Measurements from ENCODE around the gene LARP1. TPM values are rescaled to one million over a fixed set of nuclear protein-coding genes. Genes with fewer than 3 reads are reported as not detected.

Gene LARP1
- total RNA-seq, 1 experiment from 2014 or later, result 105 TPM

- Histone ChIP-seq H2AFZ (ENCODE audit: low read length) (peak overlapping the region; percentile 45; the same call in 1 of the 2 replicates), H3K9me2 (replicated peaks; ENCODE audit: insufficient read depth, low read length) (no peaks in the 10 kb centered on the region), H3K4me1 (ENCODE audit: low read length) (peaks cover 42% of the 10 kb centered on the region), H3K9ac (ENCODE audit: low read length) (peak overlapping the region; percentile 79), H3K79me2 (ENCODE audit: low read length) (peaks cover 43% of the 10 kb centered on the region), H4K20me1 (ENCODE audit: insufficient read depth, low read depth, low read length) (peaks cover 9% of the 10 kb centered on the region; the same call in 1 of the 2 replicates), H3K36me3 (ENCODE audit: insufficient read depth, low read length) (peaks cover 8% of the 10 kb centered on the region; the same call in 1 of the 2 replicates), H3K4me2 (ENCODE audit: low read depth, low read length, poor library complexity, severe bottlenecking) (peak overlapping the region; percentile 95), H3K27ac (ENCODE audit: low read length) (peak overlapping the region; percentile 92), H3K27me3 (ENCODE audit: low read length) (no peaks in the 10 kb centered on the region), H3K4me3 (ENCODE audit: low read length) (peak overlapping the region; percentile 94), H3K9me3 (ENCODE audit: low read length) (no peaks in the 10 kb centered on the region)
- DNase-seq, result peak; percentile 97
These were observed 102.5 kb downstream of the LARP1 start for GRCh38 chr5:154857530-154858296.

GRCh38 chr5:154858297-154858971 lies 103.3 kb downstream of the LARP1 start, which contains the start of gene CNOT8:
CNOT8 (plus strand) TSS chr5:154858627; CDS start chr5:154863279, 4,652 bp downstream.
- H3K4me1 ChIP-seq (ENCODE audit: low read length), result peaks cover 43% of the 10 kb centered on the region
- peak within 1 kb of the TSS; percentile 45; the same call in 1 of the 2 replicates for H2AFZ ChIP-seq (ENCODE audit: low read length)
- peak within 1 kb of the TSS; percentile 92 for H3K27ac ChIP-seq (ENCODE audit: low read length)
- no peaks in the 10 kb centered on the region for H3K27me3 ChIP-seq (ENCODE audit: low read length)
- DNase-seq, result peak; percentile 99
- peak within 1 kb of the TSS; percentile 95 for H3K4me2 ChIP-seq (ENCODE audit: low read depth, low read length, poor library complexity, severe bottlenecking)
- peaks cover 14% of the 10 kb centered on the region; the same call in 1 of the 2 replicates for H4K20me1 ChIP-seq (ENCODE audit: insufficient read depth, low read depth, low read length)
- no peaks in the 10 kb centered on the region for H3K9me2 ChIP-seq (replicated peaks; ENCODE audit: insufficient read depth, low read length)
- peaks cover 15% of the 10 kb centered on the region for H3K36me3 ChIP-seq (ENCODE audit: insufficient read depth, low read length)
- peak within 1 kb of the TSS; percentile 79 for H3K9ac ChIP-seq (ENCODE audit: low read length)
- peaks cover 50% of the 10 kb centered on the region for H3K79me2 ChIP-seq (ENCODE audit: low read length)
- H3K9me3 ChIP-seq (ENCODE audit: low read length), result no peaks in the 10 kb centered on the region
- peak within 1 kb of the TSS; percentile 94 for H3K4me3 ChIP-seq (ENCODE audit: low read length)

GRCh38 chr5:154858972-154859871 lies 104.0 kb downstream of the LARP1 start:
- H3K27ac ChIP-seq (ENCODE audit: low read length), result peak overlapping the region; percentile 92
- peaks cover 57% of the 10 kb centered on the region for H3K79me2 ChIP-seq (ENCODE audit: low read length)
- peaks cover 22% of the 10 kb centered on the region for H3K36me3 ChIP-seq (ENCODE audit: insufficient read depth, low read length)
- peak; percentile 86 for DNase-seq
- peaks cover 15% of the 10 kb centered on the region; the same call in 1 of the 2 replicates for H4K20me1 ChIP-seq (ENCODE audit: insufficient read depth, low read depth, low read length)
- H3K27me3 ChIP-seq (ENCODE audit: low read length), result no peaks in the 10 kb centered on the region
- peak overlapping the region; percentile 79 for H3K9ac ChIP-seq (ENCODE audit: low read length)
- H2AFZ ChIP-seq (ENCODE audit: low read length), result no peak overlapping the region
- H3K4me2 ChIP-seq (ENCODE audit: low read depth, low read length, poor library complexity, severe bottlenecking), result peak overlapping the region; percentile 95
- H3K9me2 ChIP-seq (replicated peaks; ENCODE audit: insufficient read depth, low read length), result no peaks in the 10 kb centered on the region
- no peaks in the 10 kb centered on the region for H3K9me3 ChIP-seq (ENCODE audit: low read length)
- H3K4me3 ChIP-seq (ENCODE audit: low read length), result peak overlapping the region; percentile 94
- H3K4me1 ChIP-seq (ENCODE audit: low read length), result peaks cover 43% of the 10 kb centered on the region

GRCh38 chr5:154860123-154860522 lies 104.9 kb downstream of the LARP1 start:
- Histone ChIP-seq H3K4me3 (ENCODE audit: low read length) (peak overlapping the region; percentile 94), H3K4me2 (ENCODE audit: low read depth, low read length, poor library complexity, severe bottlenecking) (peak overlapping the region; percentile 95), H3K27ac (ENCODE audit: low read length) (peak overlapping the region; percentile 92), H3K4me1 (ENCODE audit: low read length) (peaks cover 43% of the 10 kb centered on the region), H3K9me3 (ENCODE audit: low read length) (no peaks in the 10 kb centered on the region), H3K9me2 (replicated peaks; ENCODE audit: insufficient read depth, low read length) (no peaks in the 10 kb centered on the region), H3K9ac (ENCODE audit: low read length) (peak overlapping the region; percentile 79), H3K36me3 (ENCODE audit: insufficient read depth, low read length) (peaks cover 25% of the 10 kb centered on the region), H3K27me3 (ENCODE audit: low read length) (no peaks in the 10 kb centered on the region), H2AFZ (ENCODE audit: low read length) (no peak overlapping the region), H4K20me1 (ENCODE audit: insufficient read depth, low read depth, low read length) (peaks cover 15% of the 10 kb centered on the region; the same call in 1 of the 2 replicates), H3K79me2 (ENCODE audit: low read length) (peaks cover 66% of the 10 kb centered on the region)
- peak; percentile 58 for DNase-seq

GRCh38 chr5:154860765-154861164 lies 105.6 kb downstream of the LARP1 start:
- Histone ChIP-seq H3K36me3 (ENCODE audit: insufficient read depth, low read length) (peaks cover 32% of the 10 kb centered on the region), H3K9ac (ENCODE audit: low read length) (peak overlapping the region; percentile 79), H3K4me3 (ENCODE audit: low read length) (peak overlapping the region; percentile 94), H3K79me2 (ENCODE audit: low read length) (peaks cover 73% of the 10 kb centered on the region), H3K27ac (ENCODE audit: low read length) (peak overlapping the region; percentile 92), H2AFZ (ENCODE audit: low read length) (no peak overlapping the region), H3K27me3 (ENCODE audit: low read length) (no peaks in the 10 kb centered on the region), H3K4me2 (ENCODE audit: low read depth, low read length, poor library complexity, severe bottlenecking) (peak overlapping the region; percentile 95), H3K9me3 (ENCODE audit: low read length) (no peaks in the 10 kb centered on the region), H3K9me2 (replicated peaks; ENCODE audit: insufficient read depth, low read length) (no peaks in the 10 kb centered on the region), H4K20me1 (ENCODE audit: insufficient read depth, low read depth, low read length) (peaks cover 15% of the 10 kb centered on the region; the same call in 1 of the 2 replicates), H3K4me1 (ENCODE audit: low read length) (peaks cover 46% of the 10 kb centered on the region)
- DNase-seq, result no peak

- Histone ChIP-seq H3K4me1 (ENCODE audit: low read length) (peaks cover 39% of the 10 kb centered on the region), H3K9ac (ENCODE audit: low read length) (no peak overlapping the region), H3K4me2 (ENCODE audit: low read depth, low read length, poor library complexity, severe bottlenecking) (peak overlapping the region; percentile 2), H3K9me2 (replicated peaks; ENCODE audit: insufficient read depth, low read length) (no peaks in the 10 kb centered on the region), H3K27me3 (ENCODE audit: low read length) (no peaks in the 10 kb centered on the region), H3K4me3 (ENCODE audit: low read length) (no peak overlapping the region), H4K20me1 (ENCODE audit: insufficient read depth, low read depth, low read length) (peaks cover 15% of the 10 kb centered on the region; the same call in 1 of the 2 replicates), H3K9me3 (ENCODE audit: low read length) (no peaks in the 10 kb centered on the region), H3K79me2 (ENCODE audit: low read length) (peaks cover 85% of the 10 kb centered on the region), H3K27ac (ENCODE audit: low read length) (no peak overlapping the region), H2AFZ (ENCODE audit: low read length) (no peak overlapping the region), H3K36me3 (ENCODE audit: insufficient read depth, low read length) (peaks cover 40% of the 10 kb centered on the region)
- DNase-seq, result no peak
These were observed 106.8 kb downstream of the LARP1 start for GRCh38 chr5:154861946-154862345.

GRCh38 chr5:154862766-154863165 lies 107.6 kb downstream of the LARP1 start:
- H3K27me3 ChIP-seq (ENCODE audit: low read length), result no peaks in the 10 kb centered on the region
- no peak overlapping the region for H3K4me3 ChIP-seq (ENCODE audit: low read length)
- peaks cover 15% of the 10 kb centered on the region; the same call in 1 of the 2 replicates for H4K20me1 ChIP-seq (ENCODE audit: insufficient read depth, low read depth, low read length)
- H3K4me2 ChIP-seq (ENCODE audit: low read depth, low read length, poor library complexity, severe bottlenecking), result peak overlapping the region; percentile 2
- H3K4me1 ChIP-seq (ENCODE audit: low read length), result peaks cover 33% of the 10 kb centered on the region
- peaks cover 89% of the 10 kb centered on the region for H3K79me2 ChIP-seq (ENCODE audit: low read length)
- no peak overlapping the region for H3K27ac ChIP-seq (ENCODE audit: low read length)
- H3K9me3 ChIP-seq (ENCODE audit: low read length), result no peaks in the 10 kb centered on the region
- 0 out of 2 replicates have a peak overlapping the region, but pooled peaks have one; percentile 3 for H3K9ac ChIP-seq (ENCODE audit: low read length)
- no peak for DNase-seq
- no peak overlapping the region for H2AFZ ChIP-seq (ENCODE audit: low read length)
- H3K36me3 ChIP-seq (ENCODE audit: insufficient read depth, low read length), result peaks cover 45% of the 10 kb centered on the region
- no peaks in the 10 kb centered on the region for H3K9me2 ChIP-seq (replicated peaks; ENCODE audit: insufficient read depth, low read length)

All from Karpas-422 (cell line).